K562 (cell line): ENCODE measurements around the gene GTPBP1. TPM values are rescaled to one million over a fixed set of nuclear protein-coding genes. Genes with fewer than 3 reads are reported as not detected.
A peak's percentile ranks its signal among the peaks of the same experiment; 100 is the strongest.

ENCODE experiments used
- ATAC-seq: fragments of 200-7000 bp; cut with Tn5 transposase; 3 replicates; pipeline ENCODE4 v1.9.1; 2020; ENCODE audit warnings: moderate library complexity
- BruUV-seq: library from RNA; stranded (reverse); fragments of 400-500 nt; replicated peaks from 2 replicates; lab custom pipeline; 2021; lab: Mats Ljungman, UMichigan
- CTCF ChIA-PET: fragments of 300-600 bp; formaldehyde crosslinking; extraction: SDS; loops from one replicate; lab custom pipeline; 2021; ENCODE audit warnings: low intra/inter-chr PET ratio; lab: Yijun Ruan, JAX
- POLR2A ChIA-PET: fragments of 300-600, 350-650 bp; sonication (Branson Sonifier 250); formaldehyde crosslinking; extraction: SDS; loops from one replicate; lab custom pipeline; 2021; ENCODE audit warnings: antibody characterized with exemption, inconsistent platforms; lab: Yijun Ruan, JAX
- DNase-seq, 4 experiments: peaks; one replicate each; pipeline versions ENCODE4 v3.0.0 to v3.0.0-alpha.2; 2011 to 2018; ENCODE audit warnings: low spot score in 3 of 4, mixed read lengths in 3 of 4; ENCODE audit errors: extremely low read depth in 1 of 4
- FAIRE-seq: peaks from 2 replicates; lab custom pipeline; 2011; peaks lifted over from hg19 to GRCh38; lab: Jason Lieb, UNC
- H2AFZ ChIP-seq: 2 replicates; pipeline ENCODE4 v1.6.0; 2011; ENCODE audit warnings: low read depth, low read length, control low read depth, inconsistent platforms
- H3K27ac ChIP-seq: fragments of 200-600 bp; 3 replicates; pipeline ENCODE4 v1.8.0; 2011; ENCODE audit warnings: low read depth, mild to moderate bottlenecking, control low read depth, inconsistent platforms, low read length, moderate library complexity, mixed read lengths; ENCODE audit errors: extremely low read depth
- H3K27me3 ChIP-seq, 2 experiments: fragments of 300-600 bp in 1 of 2; 2 replicates in 1 of 2; 3 replicates in 1 of 2; pipeline versions ENCODE4 v1.6.0 to v1.8.0; 2011; ENCODE audit warnings: inconsistent platforms in 2 of 2, low read length in 2 of 2, mild to moderate bottlenecking in 1 of 2, mixed read lengths in 1 of 2, moderate library complexity in 1 of 2; ENCODE audit not compliant: control insufficient read depth in 2 of 2, insufficient read depth in 2 of 2
- H3K36me3 ChIP-seq: fragments of 300-600 bp; 3 replicates; pipeline ENCODE4 v1.8.0; 2011; ENCODE audit warnings: mild to moderate bottlenecking, low read length, inconsistent platforms; ENCODE audit not compliant: control insufficient read depth, insufficient read depth
- H3K4me1 ChIP-seq, 2 experiments: fragments of 200-600 bp in 1 of 2; replicated peaks in 1 of 2; 2 replicates in 1 of 2; 3 replicates in 1 of 2; pipeline versions ENCODE4 v1.5.1 to v1.8.0; 2011; ENCODE audit warnings: inconsistent platforms in 2 of 2, low read length in 2 of 2, mild to moderate bottlenecking in 1 of 2, mixed read lengths in 1 of 2, moderate library complexity in 1 of 2; ENCODE audit not compliant: control insufficient read depth in 2 of 2, insufficient read depth in 2 of 2
- H3K4me2 ChIP-seq: 2 replicates; pipeline ENCODE4 v1.6.1; 2011; ENCODE audit warnings: low read length, control low read depth, inconsistent platforms, mixed read lengths; ENCODE audit not compliant: insufficient read depth
- H3K4me3 ChIP-seq: fragments of 200-600 bp; sonication (generic), shearing (Covaris generic); 2 replicates; pipeline ENCODE4 v1.5.1; 2016; ENCODE audit warnings: control low read depth, inconsistent platforms
- H3K79me2 ChIP-seq: fragments of 200-600 bp; 3 replicates; pipeline ENCODE4 v1.8.0; 2011; ENCODE audit warnings: low read length, inconsistent platforms; ENCODE audit not compliant: control insufficient read depth, insufficient read depth
- H3K9ac ChIP-seq, 2 experiments: 2 replicates each; pipeline versions ENCODE4 v1.6.0 to v1.6.1; 2011; ENCODE audit warnings: low read depth in 2 of 2, low read length in 2 of 2, control low read depth in 1 of 2, inconsistent platforms in 1 of 2, mild to moderate bottlenecking in 1 of 2, mixed read lengths in 1 of 2; ENCODE audit not compliant: insufficient read depth in 1 of 2
- H3K9me1 ChIP-seq: one replicate; pipeline ENCODE4 v1.6.0; 2011; ENCODE audit warnings: inconsistent platforms, mild to moderate bottlenecking, low read length, moderate library complexity; ENCODE audit not compliant: control insufficient read depth, insufficient read depth
- H3K9me3 ChIP-seq: replicated peaks from 2 replicates; pipeline ENCODE4 v1.5.1; 2011; ENCODE audit warnings: low read depth, low read length, inconsistent platforms; ENCODE audit not compliant: control insufficient read depth, insufficient read depth
- H4K20me1 ChIP-seq: replicated peaks from 2 replicates; pipeline ENCODE4 v1.6.1; 2011; ENCODE audit warnings: low read length, inconsistent platforms, mixed read lengths; ENCODE audit not compliant: control insufficient read depth, insufficient read depth
- ATF3 ChIP-seq, 2 experiments: fragments of 450-650 bp in 1 of 2; sonication (generic) in 1 of 2; formaldehyde crosslinking in 1 of 2; IDR thresholded peaks in 1 of 2; conservative IDR thresholded peaks in 1 of 2; 2 replicates each; pipeline versions ENCODE4 v1.6.1 to v1.8.1; 2016 to 2023; ENCODE audit warnings: mild to moderate bottlenecking in 2 of 2, moderate library complexity in 2 of 2, inconsistent platforms in 1 of 2, missing genetic modification reagents in 1 of 2
- CLOCK ChIP-seq: fragments of 250-450 bp; sonication (Bioruptor Pico); IDR thresholded peaks from 2 replicates; pipeline ENCODE4 v1.4.0; 2020; ENCODE audit warnings: mild to moderate bottlenecking, moderate library complexity, borderline replicate concordance
- DACH1 ChIP-seq: fragments of 450-650 bp; IDR thresholded peaks from 2 replicates; pipeline ENCODE4 v1.6.1; 2018; ENCODE audit not compliant: partially characterized antibody
- GATA2 ChIP-seq: sonication (generic); formaldehyde crosslinking; IDR thresholded peaks from 2 replicates; pipeline ENCODE4 v1.4.0; 2020; ENCODE audit warnings: mild to moderate bottlenecking, missing genetic modification reagents
- NCOR1 ChIP-seq: fragments of 450-650 bp; IDR thresholded peaks from 2 replicates; pipeline ENCODE4 v1.6.1; 2016; ENCODE audit warnings: mild to moderate bottlenecking, moderate library complexity
- RFX7 ChIP-seq: fragments of 250-450 bp; sonication (Bioruptor Pico); IDR thresholded peaks from 2 replicates; pipeline ENCODE4 v1.5.1; 2021; ENCODE audit warnings: mild to moderate bottlenecking
- USF1 ChIP-seq: sonication (generic); formaldehyde crosslinking; IDR thresholded peaks from 2 replicates; pipeline ENCODE4 v1.9.0; 2022; ENCODE audit warnings: mild to moderate bottlenecking, missing genetic modification reagents
- ZBTB26 ChIP-seq: fragments of 450-650 bp; formaldehyde crosslinking; IDR thresholded peaks from 2 replicates; pipeline ENCODE4 v1.4.0; 2022; ENCODE audit warnings: missing genetic modification characterization
- ZBTB8A ChIP-seq: fragments of 450-650 bp; IDR thresholded peaks from 2 replicates; pipeline ENCODE4 v1.6.1; 2018; ENCODE audit warnings: mild to moderate bottlenecking, moderate library complexity; ENCODE audit not compliant: partially characterized antibody
- ZNF146 ChIP-seq: IDR thresholded peaks from one replicate; pipeline ENCODE4 v1.6.1; 2018; ENCODE audit warnings: missing compliant biosample characterization; ENCODE audit not compliant: unreplicated experiment
- WGBS: fragments of 100-300 bp; shearing (Covaris generic); methylation state at CpG from one replicate; pipeline ENCODE4 v1.1.6; 2016; ENCODE audit warnings: low coverage, mixed read lengths; ENCODE audit not compliant: insufficient coverage; ENCODE audit errors: missing lambda C conversion rate; 5-methylcytosine and 5-hydroxymethylcytosine counted together
- in situ Hi-C: fragments of 300-500 bp; cut with MboI; formaldehyde crosslinking; loops from 4 replicates; pipeline ENCODE4 v1.15.0; 2018; ENCODE audit warnings: inconsistent platforms, mixed read lengths
- intact Hi-C: fragments of 100-400 bp; cut with micrococcal nuclease; formaldehyde crosslinking; loops from 2 replicates; pipeline ENCODE4 v1.14.2; 2022
- polyA plus RNA-seq, 8 experiments: library from polyadenylated mRNA; depleted of rRNA in 4 of 8; stranded (reverse) in 5 of 8; unstranded in 3 of 8; fragments of >200 nt; fragmentation: Nextera tagmentation in 2 of 8; fragmentation: Illumina TruSeq in 1 of 8; extraction: Ambion mirVana in 2 of 8; extraction: Trizol in 1 of 8; gene quantifications; 2 replicates each; pipeline versions ENCODE4 v1.2.1 to v1.2.3, GENCODE V29; 2011 to 2014; ENCODE audit warnings: inconsistent platforms in 1 of 8, missing spikeins in 1 of 8
- total RNA-seq, 7 experiments: library from RNA; depleted of rRNA in 6 of 7; stranded (reverse); fragments of >200 nt in 6 of 7; fragmentation: Illumina TruSeq in 2 of 7; extraction: Trizol in 2 of 7; gene quantifications; 2 replicates each; pipeline versions ENCODE4 v1.2.1 to v1.2.3, GENCODE V29; 2011 to 2021; ENCODE audit warnings: low replicate concordance in 1 of 7

GTPBP1 gene
- total and polyA plus RNA-seq, 9 of the 15 experiments (the other 6 are each of a cell fraction or from before 2014, with no cell fraction given): 0.83 to 53.2 (median 23.3) TPM

- TF ChIP-seq ATF3 (IDR thresholded peaks at IDR 0.05) (peak; percentile 37; the same call in 1 of the 2 replicates), ATF3 (CRISPR knock-in tag; conservative IDR thresholded peaks at IDR 0.05) (no peak), GATA2 (CRISPR knock-in tag) (no peak), DACH1 (no peak), ZBTB8A (no peak)
- TF ChIP-seq, all 486 proteins: peak for 5
These were observed 12.7 kb downstream of the GTPBP1 start (continued) for GRCh38 chr22:38718414-38718813.

- FAIRE-seq (no peak), DNase-seq (no peak), ATAC-seq (no peak)
- H3K4me1 ChIP-seq: peaks cover 16 to 25% of the 10 kb centered on the region in 2 experiments; a peak in 4 of 5 replicates
- H3K4me3 ChIP-seq: no peak overlapping the region
- peaks cover 28% of the 10 kb centered on the region for H4K20me1 ChIP-seq
- no TSS peak for BruUV-seq
- TF ChIP-seq ZNF146 (CRISPR knock-in tag): no peak
- TF ChIP-seq ZBTB26 (CRISPR knock-in tag): no peak
- no peak for TF ChIP-seq USF1 (CRISPR knock-in tag)
- no peak for TF ChIP-seq NCOR1
- no peak for TF ChIP-seq CLOCK
- no peak for TF ChIP-seq RFX7 (CRISPR knock-in tag)
- no peaks in the 10 kb centered on the region for H3K9me3 ChIP-seq
- no peaks in the 10 kb centered on the region for H3K27me3 ChIP-seq
- POLR2A ChIA-PET: no interaction called here
- no peak overlapping the region for H3K27ac ChIP-seq
- no peak overlapping the region for H3K4me2 ChIP-seq
- CTCF ChIA-PET: no interaction called here
- H3K79me2 ChIP-seq: peaks cover 25% of the 10 kb centered on the region
- H2AFZ ChIP-seq: no peak overlapping the region
- H3K36me3 ChIP-seq: peaks cover 78% of the 10 kb centered on the region; the same call in 2 of the 3 replicates
- 89% methylated on average over 6 of the region's 6 CpGs for WGBS
- H3K9ac ChIP-seq: no peak overlapping the region
- H3K9me1 ChIP-seq: peaks cover 3% of the 10 kb centered on the region
- in situ Hi-C loops: no loop called here
- intact Hi-C loops: no loop called here
These were observed 13.5 kb downstream of the GTPBP1 start for GRCh38 chr22:38719196-38719595.
